Panc1 (cell line): ENCODE measurements around the gene DTX3.

Experiments used
- SIN3A ChIP-seq: IDR thresholded peaks from 2 replicates; pipeline ENCODE4 v1.6.1; 2012; ENCODE audit warnings: low read depth, mild to moderate bottlenecking, low read length, moderate library complexity, borderline replicate concordance; ENCODE audit not compliant: insufficient read depth
- TF ChIP-seq, protein P1 (sequence below): fragments of 450-650 bp; IDR thresholded peaks from 2 replicates; pipeline ENCODE4 v1.5.1; 2017; ENCODE audit warnings: mild to moderate bottlenecking

DNA sequence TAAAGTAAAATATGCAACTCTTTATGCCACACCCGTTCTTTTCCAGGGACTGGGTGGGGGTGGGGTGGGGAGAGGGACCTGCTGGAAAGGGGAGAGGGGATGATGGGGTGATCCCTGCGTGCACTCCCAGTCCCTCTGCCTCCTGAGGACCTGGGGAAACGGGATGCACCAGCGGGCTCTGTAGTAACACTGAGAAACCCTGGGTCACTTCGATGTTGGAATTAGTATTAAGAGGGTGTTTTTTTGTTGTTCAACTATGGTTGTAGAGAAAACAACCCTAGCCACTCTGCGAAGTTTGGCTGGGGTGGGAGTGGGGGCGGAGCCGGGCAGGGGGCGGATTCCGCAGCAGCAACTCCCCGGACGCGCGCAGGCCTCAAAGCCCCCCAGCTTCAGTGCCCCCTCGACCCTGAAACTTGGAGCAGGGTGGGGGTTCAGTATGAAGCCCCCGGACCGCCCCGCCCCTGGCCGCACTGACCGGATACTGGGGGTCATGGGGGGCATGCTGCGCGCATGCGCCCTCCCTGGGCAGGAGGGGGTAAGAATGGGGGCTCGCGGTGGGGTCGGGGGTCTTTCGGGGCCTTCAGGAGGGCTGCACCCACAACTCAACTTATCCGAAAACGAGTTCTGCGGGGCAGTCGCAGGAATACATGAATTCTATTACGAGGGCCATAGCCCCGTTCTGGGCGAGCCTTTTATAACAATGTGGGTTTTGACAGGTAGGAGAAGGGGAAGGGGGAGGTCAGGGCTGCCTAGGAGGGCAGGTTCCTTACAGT is 5.3 kb downstream of the DTX3 start:
- TF ChIP-seq, protein P1, sequence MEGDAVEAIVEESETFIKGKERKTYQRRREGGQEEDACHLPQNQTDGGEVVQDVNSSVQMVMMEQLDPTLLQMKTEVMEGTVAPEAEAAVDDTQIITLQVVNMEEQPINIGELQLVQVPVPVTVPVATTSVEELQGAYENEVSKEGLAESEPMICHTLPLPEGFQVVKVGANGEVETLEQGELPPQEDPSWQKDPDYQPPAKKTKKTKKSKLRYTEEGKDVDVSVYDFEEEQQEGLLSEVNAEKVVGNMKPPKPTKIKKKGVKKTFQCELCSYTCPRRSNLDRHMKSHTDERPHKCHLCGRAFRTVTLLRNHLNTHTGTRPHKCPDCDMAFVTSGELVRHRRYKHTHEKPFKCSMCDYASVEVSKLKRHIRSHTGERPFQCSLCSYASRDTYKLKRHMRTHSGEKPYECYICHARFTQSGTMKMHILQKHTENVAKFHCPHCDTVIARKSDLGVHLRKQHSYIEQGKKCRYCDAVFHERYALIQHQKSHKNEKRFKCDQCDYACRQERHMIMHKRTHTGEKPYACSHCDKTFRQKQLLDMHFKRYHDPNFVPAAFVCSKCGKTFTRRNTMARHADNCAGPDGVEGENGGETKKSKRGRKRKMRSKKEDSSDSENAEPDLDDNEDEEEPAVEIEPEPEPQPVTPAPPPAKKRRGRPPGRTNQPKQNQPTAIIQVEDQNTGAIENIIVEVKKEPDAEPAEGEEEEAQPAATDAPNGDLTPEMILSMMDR: no peak
- no peak for TF ChIP-seq SIN3A
